Pons (tissue), 1 donor: Measurements from ENCODE around the gene CTDSP1.
A peak's percentile ranks its signal among the peaks of the same experiment; 100 is the strongest.

Experiments used
- DNase-seq: peaks from one replicate; pipeline ENCODE4 v3.0.0-alpha.2; 2016; ENCODE audit warnings: low spot score

Gene CTDSP1

DNA sequence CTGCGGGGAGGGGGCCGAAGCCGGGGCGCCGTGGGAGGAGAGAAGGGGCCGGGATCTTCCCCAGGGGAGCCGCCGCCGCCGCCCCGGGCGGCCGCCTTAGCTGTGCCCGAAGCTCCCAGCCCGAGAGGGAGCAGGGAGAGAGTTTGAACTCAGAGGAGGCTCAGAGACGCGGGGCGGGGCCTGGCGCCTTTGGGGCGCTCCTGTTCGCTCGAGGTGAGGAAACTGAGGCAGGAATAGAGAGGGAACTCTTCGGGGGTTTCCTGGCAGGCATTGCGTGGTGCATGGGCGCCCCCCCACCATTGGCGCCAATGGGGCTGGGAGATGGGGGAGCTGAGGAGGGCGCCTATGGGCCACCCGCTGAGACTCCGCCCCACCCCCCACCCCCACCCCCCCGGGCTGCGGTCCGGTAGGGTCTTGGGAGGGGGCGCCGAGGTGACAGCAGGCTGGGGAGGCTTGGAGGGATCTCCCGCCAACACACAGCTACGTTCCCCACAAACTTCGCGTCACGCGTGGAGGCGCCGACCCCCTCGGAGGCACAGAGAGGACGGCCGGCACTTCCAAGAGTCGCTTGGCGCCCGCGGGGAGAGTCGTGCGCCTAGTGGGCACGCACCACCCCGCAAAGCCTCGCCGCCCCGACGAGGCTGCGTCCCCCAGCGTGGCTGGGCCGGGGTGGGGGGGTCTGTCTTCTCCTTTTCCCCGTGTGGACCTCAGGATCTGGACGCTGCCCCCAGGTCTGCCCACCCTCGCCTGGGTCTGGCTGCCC is 680 bp downstream of the CTDSP1 start:
- DNase-seq: peak; percentile 35

DNA sequence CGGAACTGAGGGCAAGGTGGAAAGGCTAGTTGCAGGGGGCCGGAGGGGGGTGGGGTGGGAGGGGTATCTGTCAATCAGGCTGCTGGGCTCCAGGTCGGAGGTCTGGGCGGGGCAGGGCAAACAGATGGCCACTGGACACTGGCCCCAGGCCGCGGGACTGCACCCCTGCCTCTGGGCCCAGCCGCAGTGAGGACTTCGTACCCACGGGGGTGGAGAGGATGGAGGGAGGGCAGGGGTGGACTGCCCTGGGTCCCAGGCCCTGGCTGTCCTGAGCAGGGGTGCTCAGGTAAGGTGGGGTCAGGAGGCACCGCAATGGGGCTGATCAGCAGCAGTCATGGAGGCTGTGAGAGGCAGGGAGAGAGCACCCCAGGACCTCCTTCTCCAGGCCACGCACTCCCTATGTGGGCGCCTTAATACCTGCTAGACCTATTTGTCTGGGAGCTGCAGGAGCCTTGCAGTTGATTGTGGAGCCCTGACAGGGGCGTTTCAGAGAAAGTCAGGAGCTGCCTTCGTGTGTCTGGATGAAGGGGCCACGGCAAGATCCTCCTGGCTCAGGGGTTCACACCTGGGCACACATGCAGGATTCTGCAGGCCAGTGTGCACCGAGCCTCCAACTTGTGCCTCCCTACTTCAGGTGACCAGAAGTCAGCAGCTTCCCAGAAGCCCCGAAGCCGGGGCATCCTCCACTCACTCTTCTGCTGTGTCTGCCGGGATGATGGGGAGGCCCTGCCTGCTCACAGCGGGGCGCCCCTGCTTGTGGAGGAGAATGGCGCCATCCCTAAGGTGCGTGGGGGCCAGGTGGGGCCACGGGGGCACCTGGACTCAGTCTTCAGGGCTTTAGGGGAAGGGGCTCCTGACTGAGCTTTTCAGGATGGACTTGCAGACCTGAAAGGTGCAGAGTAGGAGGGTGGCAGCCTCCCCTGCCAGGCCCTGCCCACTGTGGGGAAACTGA is 1.5 kb downstream of the CTDSP1 start:
- no peak for DNase-seq

DNA sequence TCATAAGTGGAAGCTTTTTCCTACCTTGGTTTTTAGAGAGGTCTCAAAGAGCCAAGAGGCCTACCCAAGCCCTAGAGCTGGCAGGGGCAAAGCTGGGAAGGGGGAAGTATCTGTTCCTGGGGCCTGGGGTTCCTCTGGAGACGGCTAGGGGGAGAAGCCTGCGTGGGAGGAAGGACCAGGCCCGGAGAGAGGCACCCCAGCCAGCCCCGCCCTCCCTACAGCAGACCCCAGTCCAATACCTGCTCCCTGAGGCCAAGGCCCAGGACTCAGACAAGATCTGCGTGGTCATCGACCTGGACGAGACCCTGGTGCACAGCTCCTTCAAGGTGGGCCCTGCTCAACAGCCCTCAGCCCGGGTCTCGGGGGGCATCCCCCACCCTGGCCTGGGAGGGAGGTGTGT is 2.2 kb downstream of the CTDSP1 start:
- no peak for DNase-seq

GRCh38 chr2:218402491-218402901 is 2.8 kb downstream of the CTDSP1 start:
- no peak for DNase-seq

DNA sequence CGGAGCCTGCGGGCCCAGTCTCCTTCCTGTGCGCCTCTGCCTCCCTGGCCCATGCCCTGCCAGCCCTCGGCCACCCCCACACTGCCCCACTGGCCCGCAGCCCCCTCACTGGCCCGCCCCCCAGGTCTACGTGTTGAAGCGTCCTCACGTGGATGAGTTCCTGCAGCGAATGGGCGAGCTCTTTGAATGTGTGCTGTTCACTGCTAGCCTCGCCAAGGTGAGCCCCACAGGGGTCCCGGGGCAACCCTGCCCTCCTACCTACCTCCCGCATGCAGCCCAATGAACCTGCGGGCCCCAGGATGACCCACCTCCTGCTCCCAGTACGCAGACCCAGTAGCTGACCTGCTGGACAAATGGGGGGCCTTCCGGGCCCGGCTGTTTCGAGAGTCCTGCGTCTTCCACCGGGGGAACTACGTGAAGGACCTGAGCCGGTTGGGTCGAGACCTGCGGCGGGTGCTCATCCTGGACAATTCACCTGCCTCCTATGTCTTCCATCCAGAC is 3.3 kb downstream of the CTDSP1 start:
- DNase-seq: no peak

GRCh38 chr2:218403810-218404209 is 4.1 kb downstream of the CTDSP1 start:
- DNase-seq: no peak

GRCh38 chr2:218404351-218405085 is 4.8 kb downstream of the CTDSP1 start:
- no peak for DNase-seq

GRCh38 chr2:218405086-218405745 is 5.5 kb downstream of the CTDSP1 start:
- DNase-seq: no peak

DNA sequence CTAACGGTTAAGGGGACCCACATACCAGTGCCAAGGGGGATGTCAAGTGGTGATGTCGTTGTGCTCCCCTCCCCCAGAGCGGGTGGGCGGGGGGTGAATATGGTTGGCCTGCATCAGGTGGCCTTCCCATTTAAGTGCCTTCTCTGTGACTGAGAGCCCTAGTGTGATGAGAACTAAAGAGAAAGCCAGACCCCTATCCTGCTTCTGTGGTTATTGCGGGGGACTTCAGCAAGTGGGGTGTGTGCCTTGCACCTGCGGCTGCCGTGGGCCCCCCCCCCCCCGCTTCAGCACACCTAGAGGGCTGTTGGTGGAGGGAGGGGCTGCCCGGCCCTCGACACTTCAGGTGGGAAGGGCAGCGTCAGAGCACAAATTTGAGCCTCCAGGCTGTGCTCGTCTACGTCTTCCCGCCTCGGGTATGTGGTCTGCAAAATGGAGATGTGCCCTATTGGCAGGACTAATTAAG is 6.1 kb downstream of the CTDSP1 start:
- peak; percentile 26 for DNase-seq

DNA sequence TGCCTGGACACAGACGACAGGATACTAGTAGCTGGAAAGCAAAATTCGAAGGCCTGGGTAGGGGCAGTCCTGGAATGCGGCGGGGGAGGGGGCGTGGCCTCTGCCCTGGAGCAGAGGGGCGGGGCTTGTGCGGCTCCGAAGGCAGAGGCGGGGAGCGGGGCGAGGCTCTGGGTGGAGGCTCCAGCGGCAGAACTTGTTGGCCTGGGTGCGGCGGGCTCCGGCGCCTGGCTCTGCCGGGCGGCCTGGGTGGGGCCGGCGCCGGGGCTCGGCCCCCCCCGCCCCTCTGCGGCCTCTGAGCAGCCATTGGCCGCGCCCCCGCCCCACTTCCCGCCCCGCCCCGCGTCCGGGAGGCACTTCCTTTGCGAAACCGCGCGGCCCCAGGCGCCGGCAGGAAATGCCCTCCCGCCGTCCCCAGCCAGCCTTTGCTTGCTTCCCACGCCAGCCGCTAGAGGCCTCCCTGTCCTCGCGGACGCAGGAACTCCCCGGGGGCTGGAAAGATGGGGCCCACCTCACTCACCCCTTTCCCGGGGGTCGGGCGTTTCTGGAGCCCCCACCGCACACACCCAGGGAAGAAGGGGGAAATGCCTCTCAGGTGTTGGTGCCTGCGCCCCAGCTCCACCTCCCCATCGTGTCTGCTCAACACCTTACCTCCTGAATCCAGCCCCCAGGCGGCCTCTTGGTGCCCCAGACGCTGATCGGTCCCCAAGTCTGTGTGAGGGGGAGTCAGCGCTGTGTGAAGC is 6.7 kb downstream of the CTDSP1 start:
- DNase-seq: peak; percentile 93

GRCh38 chr2:218406949-218407618 is 7.4 kb downstream of the CTDSP1 start:
- peak; percentile 52 for DNase-seq

DNA sequence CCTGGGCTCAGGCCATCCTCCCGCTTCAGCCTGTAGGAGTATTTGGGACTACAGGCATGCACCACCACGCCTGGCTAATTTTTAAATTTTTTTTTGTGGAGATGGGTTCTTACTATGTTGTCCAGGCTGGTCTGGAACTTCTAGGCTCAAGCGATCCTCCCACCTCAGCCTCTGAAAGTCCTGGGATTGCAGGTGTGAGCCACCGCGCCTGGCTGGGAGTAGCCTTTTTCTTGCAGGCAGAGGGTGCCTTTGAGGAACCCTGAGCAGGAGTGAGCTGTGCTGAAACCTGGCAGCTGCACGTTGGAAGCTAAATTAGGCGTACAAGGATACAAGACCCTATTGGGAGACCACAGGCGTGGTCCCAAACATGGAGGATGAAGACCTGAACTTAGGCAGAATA is 8.0 kb downstream of the CTDSP1 start:
- no peak for DNase-seq

DNA sequence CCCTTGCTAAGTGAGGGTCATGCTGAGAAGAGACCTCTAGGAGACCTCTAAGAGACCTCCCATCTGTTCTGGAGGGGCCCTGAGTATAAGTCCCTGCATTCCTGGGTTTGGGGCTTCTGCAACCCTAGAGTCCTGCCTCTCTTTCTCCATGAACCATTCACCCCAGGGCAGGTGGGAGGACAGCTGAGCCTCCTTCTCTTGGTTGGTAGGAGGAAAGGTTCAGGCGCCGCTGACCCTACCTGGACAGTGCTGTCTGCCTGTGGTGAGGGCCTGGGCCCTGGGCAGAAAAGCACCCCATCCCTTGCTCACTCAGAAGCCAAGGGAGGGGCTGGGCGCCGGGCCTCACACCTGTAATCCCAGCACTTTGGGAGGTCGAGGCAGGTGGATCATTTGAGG is 18.7 kb downstream of the CTDSP1 start:
- DNase-seq: no peak

GRCh38 chr2:218418717-218419458 is 19.2 kb downstream of the CTDSP1 start, which contains the start of gene VIL1:
Gene VIL1 (plus strand): TSS chr2:218419123. CDS start chr2:218423779, 4,656 bp downstream.
- no peak for DNase-seq

DNA sequence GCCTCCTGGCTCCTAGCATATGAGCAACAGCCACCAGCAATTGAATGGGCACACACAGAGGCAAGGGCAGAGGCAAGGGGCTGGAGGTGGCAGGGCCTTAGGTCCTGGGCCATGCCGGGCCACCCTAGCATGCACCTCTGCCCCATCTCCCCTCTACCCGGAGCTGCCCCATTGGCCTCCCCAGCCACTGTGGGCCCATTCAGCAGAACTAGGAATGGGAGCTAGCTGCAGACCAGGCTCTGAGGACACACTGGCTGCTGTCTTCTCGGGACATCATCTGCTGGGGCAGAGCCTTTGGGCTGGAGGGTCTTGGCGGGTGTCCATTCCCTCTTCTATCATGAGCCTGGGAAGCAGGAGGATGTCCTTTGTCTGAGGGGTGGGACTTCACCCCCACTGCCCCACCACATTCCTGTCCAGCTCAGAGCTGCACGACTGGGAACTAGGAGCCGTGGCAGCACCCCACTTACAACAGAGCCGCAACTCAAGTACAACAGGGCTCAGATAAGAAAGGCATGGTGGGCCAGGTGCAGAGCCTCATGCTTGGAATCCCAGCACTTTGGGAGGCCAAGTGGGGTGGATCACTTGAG is 20.1 kb downstream of the CTDSP1 start:
- DNase-seq: no peak

DNA sequence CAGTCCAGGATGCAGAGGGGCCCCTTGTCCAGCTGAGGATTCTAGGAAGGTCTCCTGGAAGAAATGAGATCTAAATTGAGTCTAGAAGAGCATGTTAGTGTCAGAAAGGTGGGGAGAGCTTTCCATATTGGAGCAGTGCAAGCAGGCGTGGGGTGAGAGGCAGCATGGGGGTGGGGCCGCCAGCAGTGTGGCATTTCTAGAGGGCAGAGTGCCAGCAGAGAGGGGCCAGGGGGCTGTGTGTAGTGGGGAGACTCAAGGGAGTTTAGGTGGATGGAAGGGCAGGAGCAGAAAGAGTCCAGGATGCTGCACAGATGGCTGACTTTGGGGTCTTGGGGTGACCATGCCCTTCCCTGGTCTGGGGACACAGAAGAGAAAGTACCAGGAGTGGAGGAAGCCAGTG is 21.4 kb downstream of the CTDSP1 start:
- no peak for DNase-seq

DNA sequence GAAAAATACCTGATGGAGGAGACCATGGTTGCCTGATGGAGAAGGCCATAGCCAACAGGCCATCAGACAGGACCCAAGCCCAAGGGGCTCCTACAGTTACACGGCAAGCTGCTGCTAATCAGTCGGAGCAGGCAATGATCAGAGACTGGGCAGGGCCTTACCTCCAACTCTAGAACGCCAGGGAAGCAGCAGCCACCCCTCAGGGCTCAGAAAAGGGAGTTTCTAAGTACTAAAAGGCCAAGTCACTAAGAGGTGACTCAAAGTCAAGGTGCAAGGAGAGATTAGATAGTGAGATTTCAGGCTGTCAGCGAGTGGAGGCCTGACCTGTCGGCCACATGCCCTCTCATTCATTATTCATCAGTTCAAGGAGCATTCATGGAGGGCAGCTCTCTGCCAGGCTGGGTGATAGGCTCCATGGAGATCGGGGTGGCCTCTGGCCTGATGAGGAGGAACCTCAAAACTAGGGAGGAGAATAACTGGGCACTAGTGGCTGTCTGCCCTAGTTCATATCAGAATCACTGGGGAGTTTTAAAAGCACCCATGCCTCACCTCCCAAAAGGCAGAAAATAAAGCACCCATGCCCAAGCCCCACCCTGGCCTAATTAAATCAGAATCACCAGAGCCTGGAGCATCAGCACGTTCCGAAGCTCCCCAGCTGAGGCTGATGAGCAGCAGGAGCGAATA is 22.9 kb downstream of the CTDSP1 start:
- DNase-seq: no peak

DNA sequence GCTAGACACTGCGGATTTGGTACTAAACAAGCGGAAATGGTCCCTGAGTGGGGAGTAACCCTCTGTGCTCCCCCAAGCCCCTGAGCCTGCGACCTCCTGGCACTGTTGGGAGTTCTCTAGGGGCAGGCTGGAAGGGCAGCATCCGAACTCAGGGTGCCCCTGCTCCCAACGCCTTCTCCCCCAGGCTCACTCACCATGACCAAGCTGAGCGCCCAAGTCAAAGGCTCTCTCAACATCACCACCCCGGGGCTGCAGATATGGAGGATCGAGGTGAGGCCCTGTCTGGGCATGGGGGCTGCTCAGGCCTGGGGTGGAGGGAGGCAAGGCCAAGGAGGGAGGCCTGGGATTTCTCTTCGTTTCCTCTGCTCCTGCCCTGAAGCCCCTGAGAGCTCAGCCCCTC is 23.9 kb downstream of the CTDSP1 start:
- DNase-seq: no peak
